CD8-positive, alpha-beta memory T cell (primary cell): ENCODE results near the gene TEPSIN. TPM values are rescaled to one million over a fixed set of nuclear protein-coding genes. Genes with fewer than 3 reads are reported as not detected.
A peak's percentile ranks its signal among the peaks of the same experiment; 100 is the strongest.

Experiments used
- CTCF ChIA-PET: fragments of 350-600 bp; sonication (Branson Sonifier 250); formaldehyde crosslinking; loops from one replicate; lab custom pipeline; 2021; ENCODE audit warnings: antibody characterized with exemption; lab: Charles Lee
- POLR2A ChIA-PET: fragments of 350-600 bp; sonication (Branson Sonifier 250); formaldehyde crosslinking; loops from one replicate; lab custom pipeline; 2021; ENCODE audit warnings: antibody characterized with exemption; lab: Charles Lee
- DNase-seq, 5 donors: peaks; one replicate each; pipeline versions ENCODE4 v3.0.0 to v3.0.0-alpha.2; 2020 to 2022; ENCODE audit warnings: mixed read lengths in 1 of 5
- H3K27ac ChIP-seq: one replicate; pipeline ENCODE4 v1.7.0; 2013; ENCODE audit warnings: low read depth, mild to moderate bottlenecking, low read length, moderate library complexity
- H3K27me3 ChIP-seq: 2 replicates; pipeline ENCODE4 v1.7.0; 2013; ENCODE audit warnings: low read length, mild to moderate bottlenecking; ENCODE audit not compliant: insufficient read depth, poor library complexity, severe bottlenecking
- H3K36me3 ChIP-seq: 2 replicates; pipeline ENCODE4 v1.7.0; 2013; ENCODE audit warnings: mild to moderate bottlenecking, low read length, moderate library complexity; ENCODE audit not compliant: insufficient read depth
- H3K4me1 ChIP-seq: 2 replicates; pipeline ENCODE4 v1.7.0; 2013; ENCODE audit warnings: mild to moderate bottlenecking, low read length, moderate library complexity; ENCODE audit not compliant: insufficient read depth
- H3K4me3 ChIP-seq: 2 replicates; pipeline ENCODE4 v1.7.0; 2013; ENCODE audit warnings: mild to moderate bottlenecking, low read length
- H3K9me3 ChIP-seq: 2 replicates; pipeline ENCODE4 v1.7.0; 2013; ENCODE audit warnings: mild to moderate bottlenecking, low read length
- H3K27ac Mint-ChIP-seq, 8 donors: one replicate each; pipeline ENCODE4 v1.8.0; 2020 to 2021; ENCODE audit warnings: mixed read lengths in 8 of 8, mild to moderate bottlenecking in 6 of 8, inconsistent platforms in 3 of 8, moderate library complexity in 3 of 8
- H3K27me3 Mint-ChIP-seq, 2 donors: one replicate each; pipeline ENCODE4 v1.8.0; 2020 to 2021; ENCODE audit warnings: mixed read lengths in 2 of 2, mild to moderate bottlenecking in 1 of 2, moderate library complexity in 1 of 2
- H3K36me3 Mint-ChIP-seq, 3 donors: one replicate each; pipeline ENCODE4 v1.8.0; 2020 to 2021; ENCODE audit warnings: mixed read lengths in 3 of 3, inconsistent platforms in 1 of 3, mild to moderate bottlenecking in 1 of 3
- H3K4me1 Mint-ChIP-seq, 3 donors: one replicate each; pipeline ENCODE4 v1.8.0; 2020 to 2021; ENCODE audit warnings: mixed read lengths in 3 of 3, inconsistent platforms in 1 of 3, mild to moderate bottlenecking in 1 of 3
- H3K4me3 Mint-ChIP-seq, 7 donors: one replicate each; pipeline ENCODE4 v1.8.0; 2020 to 2021; ENCODE audit warnings: mixed read lengths in 7 of 7, mild to moderate bottlenecking in 6 of 7, moderate library complexity in 4 of 7, inconsistent platforms in 2 of 7
- H3K9me3 Mint-ChIP-seq, 5 donors: one replicate each; pipeline ENCODE4 v1.8.0; 2020 to 2022; ENCODE audit warnings: mixed read lengths in 5 of 5, mild to moderate bottlenecking in 3 of 5, moderate library complexity in 2 of 5, inconsistent platforms in 1 of 5
- polyA plus RNA-seq: library from polyadenylated mRNA; unstranded; fragments of 300-500 nt; fragmentation: Illumina TruSeq; gene quantifications from one replicate; pipeline ENCODE4 v1.2.3, GENCODE V29; 2021
- total RNA-seq, 2 experiments: library from RNA; stranded (reverse); gene quantifications; one replicate each; pipeline ENCODE4 v1.2.3, GENCODE V29; 2021

The TEPSIN gene
- total and polyA plus RNA-seq, 3 experiments from 2014 or later: 6.2 to 44.2 (median 41.2) TPM

- Mint-ChIP-seq H3K4me3 (peak overlapping the region in 1 of 7 donors; percentile 68), H3K4me1 (peaks cover 9 to 12% (median 11%) of the 10 kb centered on the region in 3 donors), H3K27ac (no peak overlapping the region), H3K27me3 (peaks cover 0 to 2% of the 10 kb centered on the region in 2 donors), H3K36me3 (peaks cover 3 to 48% (median 11%) of the 10 kb centered on the region in 3 donors), H3K9me3 (no peaks in the 10 kb centered on the region)
- peaks cover 11% of the 10 kb centered on the region for H3K36me3 ChIP-seq
- no peaks in the 10 kb centered on the region for H3K9me3 ChIP-seq
- H3K4me1 ChIP-seq: no peaks in the 10 kb centered on the region
- H3K4me3 ChIP-seq: no peak overlapping the region
- CTCF ChIA-PET: interaction anchor here (0.7 kb wide), 1 partner anchor 233 kb away, joined by 4 read pairs; no protein-coding TSS in a partner anchor
- H3K27ac ChIP-seq: no peak overlapping the region
- no peaks in the 10 kb centered on the region for H3K27me3 ChIP-seq
- DNase-seq: no peak
- POLR2A ChIA-PET: no interaction called here
These were observed 12.3 kb upstream of the TEPSIN start for GRCh38 chr17:81251094-81251708.

DNA sequence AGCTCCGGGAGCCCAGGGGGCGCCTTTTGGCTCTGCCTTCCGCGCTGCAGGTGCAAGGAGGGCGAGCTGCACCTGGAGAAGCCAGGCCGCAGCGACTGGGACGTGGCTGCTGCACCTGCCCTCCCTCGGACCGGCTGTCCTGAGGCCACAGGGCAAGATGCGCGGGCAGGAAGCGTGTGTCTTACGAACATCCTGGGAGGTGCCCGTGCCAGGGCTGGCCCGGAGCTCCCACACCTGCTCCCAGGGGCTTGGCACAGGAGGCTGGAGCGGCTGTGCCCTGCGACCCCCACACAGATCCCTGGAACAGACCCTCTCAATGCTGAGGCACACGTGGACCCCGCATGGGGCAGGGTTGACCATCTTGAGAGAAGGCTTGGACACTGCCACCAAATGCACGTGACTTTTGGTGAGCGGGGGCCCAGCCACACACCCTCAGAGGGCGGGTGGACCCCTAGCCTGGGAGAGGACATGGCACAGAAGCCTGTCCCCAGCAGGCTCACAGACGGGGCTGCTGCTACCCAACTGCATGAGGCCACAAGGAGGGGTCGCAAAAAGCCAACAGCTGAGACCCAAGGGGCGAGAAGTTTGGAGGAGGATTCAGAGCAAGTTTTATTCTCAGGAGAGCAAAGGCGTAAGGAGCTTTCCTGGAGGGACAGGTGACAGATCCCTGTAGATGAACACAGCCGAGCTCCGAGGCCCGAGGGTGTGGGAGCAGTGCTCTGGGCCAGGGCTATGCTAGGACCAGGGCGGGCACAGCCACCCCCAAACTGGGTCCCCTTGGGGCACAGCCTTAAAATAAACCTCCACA, 11.6 kb upstream of the TEPSIN start:
- Mint-ChIP-seq H3K27me3 (peaks cover 0 to 2% of the 10 kb centered on the region in 2 donors), H3K36me3 (peaks cover 3 to 45% (median 11%) of the 10 kb centered on the region in 3 donors), H3K27ac (no peak overlapping the region), H3K9me3 (no peaks in the 10 kb centered on the region), H3K4me1 (peaks cover 9 to 12% (median 11%) of the 10 kb centered on the region in 3 donors), H3K4me3 (no peak overlapping the region)
- no peak for DNase-seq
- no peaks in the 10 kb centered on the region for H3K9me3 ChIP-seq
- H3K4me3 ChIP-seq: no peak overlapping the region
- H3K4me1 ChIP-seq: no peaks in the 10 kb centered on the region
- no peaks in the 10 kb centered on the region for H3K27me3 ChIP-seq
- ChIA-PET CTCF (interaction anchor here (0.7 kb wide), 1 partner anchor 234 kb away, joined by 4 read pairs; no protein-coding TSS in a partner anchor), POLR2A (no interaction called here)
- peaks cover 11% of the 10 kb centered on the region for H3K36me3 ChIP-seq
- no peak overlapping the region for H3K27ac ChIP-seq

- H3K4me3 Mint-ChIP-seq: no peak overlapping the region
- peaks cover 0 to 2% of the 10 kb centered on the region in 2 donors for H3K27me3 Mint-ChIP-seq
- no peaks in the 10 kb centered on the region for H3K4me1 ChIP-seq
- no peaks in the 10 kb centered on the region for H3K9me3 Mint-ChIP-seq
- POLR2A ChIA-PET: no interaction called here
- no peak overlapping the region for H3K27ac Mint-ChIP-seq
- no peak for DNase-seq
- H3K4me1 Mint-ChIP-seq: peaks cover 9 to 16% (median 12%) of the 10 kb centered on the region in 3 donors
- no peaks in the 10 kb centered on the region for H3K27me3 ChIP-seq
- H3K36me3 ChIP-seq: peaks cover 11% of the 10 kb centered on the region
- H3K36me3 Mint-ChIP-seq: peaks cover 3 to 37% (median 11%) of the 10 kb centered on the region in 3 donors
- H3K4me3 ChIP-seq: no peak overlapping the region
- H3K9me3 ChIP-seq: no peaks in the 10 kb centered on the region
- H3K27ac ChIP-seq: no peak overlapping the region
- CTCF ChIA-PET: no interaction called here
These were observed 10.6 kb upstream of the TEPSIN start for GRCh38 chr17:81249223-81250040.

DNA sequence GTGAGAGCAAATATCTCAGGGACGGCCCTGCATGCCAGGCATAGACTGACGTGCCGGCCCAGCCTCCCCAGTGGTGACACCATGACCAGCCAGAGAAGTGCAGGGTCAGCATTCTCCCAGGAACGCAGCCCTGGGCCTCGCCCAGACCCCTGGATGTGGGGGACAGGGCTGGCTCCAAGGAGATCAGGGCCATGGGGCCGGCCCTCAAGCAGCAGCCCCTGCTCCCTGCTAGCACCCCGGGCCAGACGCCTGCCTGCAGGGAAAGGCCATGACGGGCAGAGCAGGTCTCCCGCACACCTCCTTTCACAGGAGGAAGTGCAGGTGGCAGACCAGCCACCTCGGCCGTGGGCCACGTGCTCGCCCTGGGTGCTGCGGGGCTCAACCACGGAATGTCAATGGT, 9.8 kb upstream of the TEPSIN start:
- CTCF ChIA-PET: no interaction called here
- Histone ChIP-seq H3K27me3 (no peaks in the 10 kb centered on the region), H3K4me1 (no peaks in the 10 kb centered on the region), H3K9me3 (no peaks in the 10 kb centered on the region), H3K27ac (no peak overlapping the region), H3K4me3 (no peak overlapping the region), H3K36me3 (peaks cover 11% of the 10 kb centered on the region)
- Mint-ChIP-seq H3K36me3 (peaks cover 3 to 35% (median 9%) of the 10 kb centered on the region in 3 donors), H3K4me3 (no peak overlapping the region), H3K27me3 (peaks cover 0 to 2% of the 10 kb centered on the region in 2 donors), H3K9me3 (no peaks in the 10 kb centered on the region), H3K4me1 (peaks cover 6 to 12% (median 9%) of the 10 kb centered on the region in 3 donors), H3K27ac (peak overlapping the region in 1 of 8 donors; percentile 27)
- POLR2A ChIA-PET: no interaction called here
- no peak for DNase-seq

GRCh38 chr17:81247339-81247990, 8.6 kb upstream of the TEPSIN start:
- no peaks in the 10 kb centered on the region for H3K9me3 ChIP-seq
- peaks cover 0 to 2% of the 10 kb centered on the region in 2 donors for H3K27me3 Mint-ChIP-seq
- H3K27ac Mint-ChIP-seq: peak overlapping the region in 1 of 8 donors; percentile 36
- H3K27me3 ChIP-seq: no peaks in the 10 kb centered on the region
- H3K4me1 Mint-ChIP-seq: peaks cover 0 to 5% (median 2%) of the 10 kb centered on the region in 3 donors
- no peak overlapping the region for H3K4me3 ChIP-seq
- CTCF ChIA-PET: interaction anchor here (0.7 to 1.0 kb wide), 2 partner anchors 11 to 237 kb away, joined by 3 read pairs; no protein-coding TSS in a partner anchor
- H3K4me1 ChIP-seq: no peaks in the 10 kb centered on the region
- peaks cover 0 to 25% (median 2%) of the 10 kb centered on the region in 3 donors for H3K36me3 Mint-ChIP-seq
- no peaks in the 10 kb centered on the region for H3K9me3 Mint-ChIP-seq
- POLR2A ChIA-PET: interaction anchor here (0.6 to 0.7 kb wide), 3 partner anchors 9 to 115 kb away, joined by 3 to 10 read pairs (median 7); partner anchors contain the start of genes NDUFAF8 and TEPSIN
- H3K27ac ChIP-seq: no peak overlapping the region
- peak overlapping the region in 1 of 7 donors; percentile 74 for H3K4me3 Mint-ChIP-seq
- peaks cover 11% of the 10 kb centered on the region for H3K36me3 ChIP-seq
- DNase-seq: no peak

DNA sequence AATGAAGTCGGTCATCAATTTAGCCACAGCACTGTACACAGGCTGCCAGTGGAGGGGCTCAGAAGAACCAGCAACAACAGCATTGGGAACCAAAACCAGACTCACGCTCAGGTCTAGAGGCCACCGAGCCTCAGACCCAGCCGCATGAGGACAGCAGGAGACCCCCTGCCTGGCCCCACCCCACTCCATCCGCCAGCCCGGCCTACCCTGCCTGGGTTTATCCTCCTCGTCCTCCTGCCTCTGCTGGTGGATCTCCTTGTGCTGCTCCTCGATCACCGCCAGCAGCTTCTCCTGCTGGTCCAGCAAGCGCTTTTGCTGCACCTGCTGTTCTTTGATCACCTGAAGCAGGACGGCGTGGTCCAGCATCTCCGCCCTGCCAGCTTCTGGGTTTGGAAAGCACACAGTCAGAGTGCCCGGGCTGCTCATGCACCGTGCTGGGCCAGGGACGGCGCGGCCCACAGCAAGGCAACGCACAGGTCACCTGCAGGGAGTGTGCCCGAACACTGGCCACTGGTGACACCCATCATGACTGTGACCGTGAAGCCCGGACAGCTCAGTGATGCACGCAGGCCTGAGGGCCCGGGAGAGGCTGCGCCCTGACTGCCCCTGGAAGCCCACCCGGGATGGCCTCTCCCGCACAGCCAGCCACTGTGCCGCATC, 8.0 kb upstream of the TEPSIN start:
- Histone ChIP-seq H3K4me1 (no peaks in the 10 kb centered on the region), H3K27ac (no peak overlapping the region), H3K9me3 (no peaks in the 10 kb centered on the region), H3K36me3 (peaks cover 8% of the 10 kb centered on the region), H3K4me3 (no peak overlapping the region), H3K27me3 (no peaks in the 10 kb centered on the region)
- H3K4me1 Mint-ChIP-seq: peaks cover under 1 to 11% (median 6%) of the 10 kb centered on the region in 3 donors
- DNase-seq: no peak
- POLR2A ChIA-PET: no interaction called here
- H3K36me3 Mint-ChIP-seq: peaks cover 0 to 22% (median 2%) of the 10 kb centered on the region in 3 donors
- no peak overlapping the region for H3K4me3 Mint-ChIP-seq
- H3K27ac Mint-ChIP-seq: peak overlapping the region in 1 of 8 donors; percentile 36
- H3K27me3 Mint-ChIP-seq: peaks cover 0 to 2% of the 10 kb centered on the region in 2 donors
- H3K9me3 Mint-ChIP-seq: no peaks in the 10 kb centered on the region
- CTCF ChIA-PET: interaction anchor here (1.0 kb wide), 1 partner anchor 10 kb away, joined by 3 read pairs; no protein-coding TSS in a partner anchor

- Mint-ChIP-seq H3K27ac (no peak overlapping the region), H3K36me3 (peaks cover 0 to 18% (median 2%) of the 10 kb centered on the region in 3 donors), H3K4me3 (no peak overlapping the region), H3K4me1 (peaks cover 4 to 16% (median 10%) of the 10 kb centered on the region in 3 donors), H3K9me3 (no peaks in the 10 kb centered on the region), H3K27me3 (peaks cover 0 to 2% of the 10 kb centered on the region in 2 donors)
- Histone ChIP-seq H3K4me1 (no peaks in the 10 kb centered on the region), H3K36me3 (peaks cover 4% of the 10 kb centered on the region), H3K4me3 (no peak overlapping the region), H3K9me3 (no peaks in the 10 kb centered on the region), H3K27ac (no peak overlapping the region), H3K27me3 (no peaks in the 10 kb centered on the region)
- CTCF ChIA-PET: interaction anchor here (1.0 kb wide), 1 partner anchor 9 kb away, joined by 3 read pairs; no protein-coding TSS in a partner anchor
- DNase-seq: no peak
- POLR2A ChIA-PET: no interaction called here
These were observed 7.5 kb upstream of the TEPSIN start for GRCh38 chr17:81246343-81246670.
